H9 (cell line): Measurements from ENCODE around the gene ITGAE. TPM values are rescaled to one million over a fixed set of nuclear protein-coding genes. Genes with fewer than 3 reads are reported as not detected.

Experiments
- DNase-seq: peaks from one replicate; pipeline ENCODE4 v3.0.0-alpha.2; 2017
- H2AFZ ChIP-seq: one replicate; pipeline ENCODE4 v1.6.1; 2013; ENCODE audit warnings: mild to moderate bottlenecking, low read length, control low read depth, moderate library complexity
- H2AK5ac ChIP-seq: 2 replicates; pipeline ENCODE4 v1.6.1; 2013; ENCODE audit warnings: low read length, control low read depth, mixed read lengths; ENCODE audit not compliant: insufficient read length
- H2BK120ac ChIP-seq: one replicate; pipeline ENCODE4 v1.6.1; 2013; ENCODE audit warnings: low read depth, mild to moderate bottlenecking, low read length, control low read depth, inconsistent platforms; ENCODE audit not compliant: poor library complexity, severe bottlenecking
- H2BK12ac ChIP-seq: 2 replicates; pipeline ENCODE4 v1.6.1; 2013; ENCODE audit warnings: low read length, control low read depth, mixed read lengths, low read depth; ENCODE audit not compliant: insufficient read length
- H2BK15ac ChIP-seq: 2 replicates; pipeline ENCODE4 v1.6.1; 2013; ENCODE audit warnings: low read depth, low read length, control low read depth
- H2BK20ac ChIP-seq: one replicate; pipeline ENCODE4 v1.6.1; 2013; ENCODE audit warnings: low read depth, mild to moderate bottlenecking, low read length, control low read depth, inconsistent platforms; ENCODE audit not compliant: poor library complexity, severe bottlenecking
- H2BK5ac ChIP-seq: 2 replicates; pipeline ENCODE4 v1.6.1; 2013; ENCODE audit warnings: low read length, control low read depth, mixed read lengths; ENCODE audit not compliant: insufficient read length
- H3K14ac ChIP-seq: 2 replicates; pipeline ENCODE4 v1.6.1; 2013; ENCODE audit warnings: low read length, control low read depth; ENCODE audit not compliant: insufficient read depth
- H3K18ac ChIP-seq: 2 replicates; pipeline ENCODE4 v1.6.1; 2013; ENCODE audit warnings: low read depth, mild to moderate bottlenecking, mixed read lengths, low read length, control low read depth; ENCODE audit not compliant: insufficient read length
- H3K23ac ChIP-seq: 2 replicates; pipeline ENCODE4 v1.6.1; 2013; ENCODE audit warnings: low read length, control low read depth, mixed read lengths, low read depth; ENCODE audit not compliant: insufficient read length
- H3K23me2 ChIP-seq: 2 replicates; pipeline ENCODE4 v1.6.1; 2013; ENCODE audit warnings: low read depth, mild to moderate bottlenecking, mixed read lengths, low read length, control low read depth; ENCODE audit not compliant: insufficient read length, poor library complexity, severe bottlenecking
- H3K27ac ChIP-seq: 2 replicates; pipeline ENCODE4 v1.5.1; 2013; ENCODE audit warnings: low read length, control low read depth, mixed read lengths, low read depth; ENCODE audit not compliant: insufficient read length
- H3K27me3 ChIP-seq: 2 replicates; pipeline ENCODE4 v1.6.1; 2013; ENCODE audit warnings: low read length, control low read depth, inconsistent platforms; ENCODE audit not compliant: insufficient read depth
- H3K4ac ChIP-seq: 2 replicates; pipeline ENCODE4 v1.6.1; 2013; ENCODE audit warnings: low read depth, mild to moderate bottlenecking, control low read depth, inconsistent platforms, low read length, moderate library complexity
- H3K4me1 ChIP-seq: 2 replicates; pipeline ENCODE4 v1.6.1; 2013; ENCODE audit warnings: low read length, control low read depth, inconsistent platforms; ENCODE audit not compliant: insufficient read depth
- H3K4me2 ChIP-seq: 2 replicates; pipeline ENCODE4 v1.6.1; 2013; ENCODE audit warnings: low read length, control low read depth, mixed read lengths; ENCODE audit not compliant: insufficient read length, insufficient read depth
- H3K56ac ChIP-seq: 2 replicates; pipeline ENCODE4 v1.6.1; 2013; ENCODE audit warnings: low read depth, mild to moderate bottlenecking, mixed read lengths, low read length, control low read depth; ENCODE audit not compliant: insufficient read length
- H3K79me1 ChIP-seq: 2 replicates; pipeline ENCODE4 v1.6.1; 2013; ENCODE audit warnings: low read depth, mild to moderate bottlenecking, moderate library complexity, low read length, control low read depth, inconsistent platforms; ENCODE audit not compliant: insufficient read depth, poor library complexity, severe bottlenecking
- H3K79me2 ChIP-seq: 2 replicates; pipeline ENCODE4 v1.6.1; 2013; ENCODE audit warnings: low read length, control low read depth, inconsistent platforms; ENCODE audit not compliant: insufficient read depth
- H3K9ac ChIP-seq: 2 replicates; pipeline ENCODE4 v1.6.1; 2013; ENCODE audit warnings: low read length, control low read depth, mixed read lengths; ENCODE audit not compliant: insufficient read length; ENCODE audit errors: extremely low read depth
- H3K9me3 ChIP-seq: one replicate; pipeline ENCODE4 v1.6.1; 2013; ENCODE audit warnings: low read depth, low read length, inconsistent platforms; ENCODE audit not compliant: control insufficient read depth
- H3T11ph ChIP-seq: one replicate; pipeline ENCODE4 v1.6.1; 2013; ENCODE audit warnings: mild to moderate bottlenecking, low read length, control low read depth, inconsistent platforms
- H4K20me1 ChIP-seq: one replicate; pipeline ENCODE4 v1.6.1; 2013; ENCODE audit not compliant: control insufficient read depth, insufficient read length, insufficient read depth
- H4K5ac ChIP-seq: 2 replicates; pipeline ENCODE4 v1.6.1; 2013; ENCODE audit warnings: low read depth, mild to moderate bottlenecking, mixed read lengths, low read length, control low read depth; ENCODE audit not compliant: insufficient read length
- H4K8ac ChIP-seq: replicated peaks from 2 replicates; pipeline ENCODE4 v1.6.1; 2013; ENCODE audit warnings: low read length, control low read depth, mixed read lengths, low read depth; ENCODE audit not compliant: insufficient read length
- H4K91ac ChIP-seq: 2 replicates; pipeline ENCODE4 v1.6.1; 2013; ENCODE audit warnings: low read depth, mild to moderate bottlenecking, moderate library complexity, mixed read lengths, low read length, control low read depth; ENCODE audit not compliant: insufficient read length
- H3K27ac Mint-ChIP-seq, 3 experiments: 2 replicates in 2 of 3; 3 replicates in 1 of 3; pipeline ENCODE4 v1.8.0; 2020 to 2021; ENCODE audit warnings: mixed read lengths in 3 of 3, mild to moderate bottlenecking in 1 of 3, moderate library complexity in 1 of 3
- H3K27me3 Mint-ChIP-seq: 2 replicates; pipeline ENCODE4 v1.8.0; 2021; ENCODE audit warnings: low read depth, mild to moderate bottlenecking, moderate library complexity, mixed read lengths
- H3K36me3 Mint-ChIP-seq, 3 experiments: 2 replicates in 2 of 3; 3 replicates in 1 of 3; pipeline ENCODE4 v1.8.0; 2020 to 2021; ENCODE audit warnings: low read depth in 3 of 3, mixed read lengths in 3 of 3; ENCODE audit not compliant: insufficient read depth in 1 of 3
- H3K4me1 Mint-ChIP-seq, 2 experiments: 2 replicates each; pipeline ENCODE4 v1.8.0; 2020; ENCODE audit warnings: mixed read lengths in 2 of 2
- H3K4me3 Mint-ChIP-seq, 2 experiments: 2 replicates in 1 of 2; 3 replicates in 1 of 2; pipeline ENCODE4 v1.8.0; 2020 to 2021; ENCODE audit warnings: mild to moderate bottlenecking in 2 of 2, mixed read lengths in 2 of 2, moderate library complexity in 1 of 2
- H3K9me3 Mint-ChIP-seq, 2 experiments: 2 replicates in 1 of 2; 3 replicates in 1 of 2; pipeline ENCODE4 v1.8.0; 2020; ENCODE audit warnings: mild to moderate bottlenecking in 2 of 2, mixed read lengths in 2 of 2, moderate library complexity in 1 of 2
- CTCF ChIP-seq: fragments of 200-600 bp; sonication (generic); conservative IDR thresholded peaks from 3 replicates; pipeline ENCODE4 v1.8.0; 2021; ENCODE audit warnings: antibody characterized with exemption, mild to moderate bottlenecking
- WGBS: extraction: QIAGEN DNeasy Blood & Tissue Kit; methylation state at CpG from one replicate; pipeline ENCODE4 v1.1.7; 2013; ENCODE audit warnings: missing lambda C conversion rate, low lambda C conversion rate, mixed read lengths; ENCODE audit not compliant: insufficient read length; ENCODE audit errors: extremely low coverage; 5-methylcytosine and 5-hydroxymethylcytosine counted together
- total RNA-seq: library from RNA; stranded (reverse); gene quantifications from 2 replicates; pipeline ENCODE4 v1.2.1, GENCODE V29; 2021

Gene ITGAE
- total RNA-seq, 1 experiment from 2014 or later = 23.5 TPM

GRCh38 chr17:3732210-3732621 lies 68.8 kb downstream of the ITGAE start:
- Histone ChIP-seq H3K27me3 (no peaks in the 10 kb centered on the region), H3K14ac (no peak overlapping the region; the same call in 1 of the 2 replicates), H3K79me1 (no peaks in the 10 kb centered on the region), H3K9ac (no peak overlapping the region), H2BK15ac (no peak overlapping the region), H3K4ac (no peak overlapping the region), H2AK5ac (no peak overlapping the region), H3K23ac (no peak overlapping the region), H4K8ac (no peak overlapping the region), H3K56ac (no peak overlapping the region), H2BK5ac (no peak overlapping the region), H2BK120ac (no peak overlapping the region), H3K4me2 (no peak overlapping the region), H4K5ac (no peak overlapping the region), H2BK20ac (no peak overlapping the region), H3K27ac (no peak overlapping the region), H3K18ac (no peak overlapping the region), H3K4me1 (no peaks in the 10 kb centered on the region; the same call in 1 of the 2 replicates), H3K23me2 (no peaks in the 10 kb centered on the region), H4K20me1 (no peaks in the 10 kb centered on the region), H2BK12ac (no peak overlapping the region), H3T11ph (no peak overlapping the region), H3K9me3 (no peaks in the 10 kb centered on the region), H3K79me2 (no peaks in the 10 kb centered on the region), H4K91ac (no peak overlapping the region), H2AFZ (no peak overlapping the region)
- peaks cover 11 to 13% (median 12%) of the 10 kb centered on the region in 3 experiments; a peak in 6 of 7 replicates for H3K36me3 Mint-ChIP-seq
- DNase-seq = no peak
- no peaks in the 10 kb centered on the region for H3K9me3 Mint-ChIP-seq
- no peak for TF ChIP-seq CTCF
- no CpG with 5 or more reads among the region's 9 CpGs for WGBS
- no peaks in the 10 kb centered on the region; the same call in 1 of the 2 replicates for H3K27me3 Mint-ChIP-seq
- H3K4me3 Mint-ChIP-seq = no peak overlapping the region
- H3K4me1 Mint-ChIP-seq = peaks cover 9 to 15% of the 10 kb centered on the region in 2 experiments
- H3K27ac Mint-ChIP-seq = peak overlapping the region in 1 of 3 experiments; percentile 16; a peak in 1 of 7 replicates
